Mesothelial cell of epicardium (in vitro differentiated cells): ENCODE results near the gene AJAP1. TPM values are rescaled to one million over a fixed set of nuclear protein-coding genes. Genes with fewer than 3 reads are reported as not detected.

ENCODE experiments used
- DNase-seq, 2 experiments: peaks; one replicate each; pipeline ENCODE4 v3.0.0; 2021; ENCODE audit warnings: low spot score in 2 of 2; ENCODE audit not compliant: unreplicated experiment in 2 of 2
- H3K27ac Mint-ChIP-seq: 2 replicates; pipeline ENCODE4 v1.8.0; 2021; ENCODE audit warnings: mixed read lengths
- H3K27me3 Mint-ChIP-seq: 2 replicates; pipeline ENCODE4 v1.8.0; 2021; ENCODE audit warnings: low read depth, mixed read lengths
- H3K36me3 Mint-ChIP-seq: 2 replicates; pipeline ENCODE4 v1.8.0; 2021; ENCODE audit warnings: mixed read lengths
- H3K4me1 Mint-ChIP-seq: 2 replicates; pipeline ENCODE4 v1.8.0; 2021; ENCODE audit warnings: mixed read lengths
- H3K4me3 Mint-ChIP-seq: 2 replicates; pipeline ENCODE4 v1.8.0; 2021; ENCODE audit warnings: mild to moderate bottlenecking, moderate library complexity, mixed read lengths
- H3K9me3 Mint-ChIP-seq: 2 replicates; pipeline ENCODE4 v1.8.0; 2021; ENCODE audit warnings: mixed read lengths
- CTCF ChIP-seq: fragments of 200-600 bp; sonication (generic); IDR thresholded peaks from one replicate; pipeline ENCODE4 v1.5.0; 2021; ENCODE audit warnings: antibody characterized with exemption; ENCODE audit not compliant: unreplicated experiment
- total RNA-seq: library from RNA; stranded (reverse); gene quantifications from 3 replicates; pipeline ENCODE4 v1.2.1, GENCODE V29; 2021

Gene AJAP1
- total RNA-seq, 1 donor from 2014 or later: 2.4 TPM

GRCh38 chr1:4674117-4674516 is 19.7 kb downstream of the AJAP1 start:
- Mint-ChIP-seq H3K36me3 (no peaks in the 10 kb centered on the region), H3K4me3 (no peak overlapping the region), H3K4me1 (no peaks in the 10 kb centered on the region), H3K27ac (no peak overlapping the region), H3K9me3 (peaks cover 15% of the 10 kb centered on the region), H3K27me3 (peaks cover 3% of the 10 kb centered on the region)
- DNase-seq: no peak
- no peak for TF ChIP-seq CTCF

- H3K9me3 Mint-ChIP-seq: peaks cover 15% of the 10 kb centered on the region
- H3K27me3 Mint-ChIP-seq: peaks cover 3% of the 10 kb centered on the region
- no peak for DNase-seq
- H3K4me1 Mint-ChIP-seq: no peaks in the 10 kb centered on the region
- H3K36me3 Mint-ChIP-seq: no peaks in the 10 kb centered on the region
- H3K4me3 Mint-ChIP-seq: no peak overlapping the region
- H3K27ac Mint-ChIP-seq: no peak overlapping the region
- no peak for TF ChIP-seq CTCF
Observed at GRCh38 chr1:4674676-4675075, 20.3 kb downstream of the AJAP1 start.

- no peak for DNase-seq
- Mint-ChIP-seq H3K4me3 (no peak overlapping the region), H3K9me3 (peaks cover 23% of the 10 kb centered on the region), H3K27ac (no peak overlapping the region), H3K4me1 (no peaks in the 10 kb centered on the region), H3K36me3 (no peaks in the 10 kb centered on the region), H3K27me3 (no peaks in the 10 kb centered on the region)
- no peak for TF ChIP-seq CTCF
Observed at GRCh38 chr1:4675454-4676186, 21.2 kb downstream of the AJAP1 start.

- no peaks in the 10 kb centered on the region for H3K4me1 Mint-ChIP-seq
- no peak overlapping the region for H3K4me3 Mint-ChIP-seq
- no peaks in the 10 kb centered on the region for H3K36me3 Mint-ChIP-seq
- H3K9me3 Mint-ChIP-seq: peaks cover 23% of the 10 kb centered on the region
- DNase-seq: no peak
- H3K27ac Mint-ChIP-seq: no peak overlapping the region
- no peak for TF ChIP-seq CTCF
- no peaks in the 10 kb centered on the region for H3K27me3 Mint-ChIP-seq
Observed at GRCh38 chr1:4676253-4676652, 21.8 kb downstream of the AJAP1 start.

- no peaks in the 10 kb centered on the region for H3K36me3 Mint-ChIP-seq
- peaks cover 23% of the 10 kb centered on the region for H3K9me3 Mint-ChIP-seq
- no peaks in the 10 kb centered on the region for H3K27me3 Mint-ChIP-seq
Observed at GRCh38 chr1:4677608-4678007, 23.2 kb downstream of the AJAP1 start.

More at GRCh38 chr1:4677608-4678007, 23.2 kb downstream of the AJAP1 start:
- DNase-seq: no peak
- Mint-ChIP-seq H3K27ac (no peak overlapping the region), H3K4me1 (no peaks in the 10 kb centered on the region), H3K4me3 (no peak overlapping the region)
- no peak for TF ChIP-seq CTCF
